Heart left ventricle (tissue), 16 donors: ENCODE results near the gene KLK5. TPM values are rescaled to one million over a fixed set of nuclear protein-coding genes. Genes with fewer than 3 reads are reported as not detected.

Source experiments
- ATAC-seq, 4 donors: fragments of 200-7000 bp; cut with Tn5 transposase; one replicate each; pipeline ENCODE4 v1.9.1; 2020 to 2022; ENCODE audit warnings: moderate library complexity in 4 of 4, mild to moderate bottlenecking in 3 of 4, moderate number of reproducible peaks in 1 of 4
- DNase-seq, 5 donors: peaks; one replicate each; pipeline ENCODE4 v3.0.0-alpha.2; 2020
- H3K27ac ChIP-seq, 12 donors: fragments of 200-600 bp; sonication (generic) in 4 of 12; one replicate each; pipeline versions ENCODE4 v1.5.0 to v1.8.0; 2016 to 2022; ENCODE audit warnings: mild to moderate bottlenecking in 2 of 12
- H3K27me3 ChIP-seq, 9 donors: fragments of 200-600 bp; sonication (generic) in 2 of 9; one replicate each; pipeline versions ENCODE4 v1.5.1 to v1.8.0; 2016 to 2022; ENCODE audit warnings: mild to moderate bottlenecking in 3 of 9
- H3K36me3 ChIP-seq, 9 donors: fragments of 200-600 bp; sonication (generic) in 2 of 9; one replicate each; pipeline versions ENCODE4 v1.5.0 to v1.8.0; 2018 to 2022; ENCODE audit warnings: mild to moderate bottlenecking in 2 of 9
- H3K4me1 ChIP-seq, 12 donors: fragments of 200-600 bp; sonication (generic) in 4 of 12; one replicate each; pipeline versions ENCODE4 v1.5.0 to v1.8.0; 2016 to 2022; ENCODE audit warnings: mild to moderate bottlenecking in 3 of 12
- H3K4me3 ChIP-seq, 12 donors: fragments of 200-600 bp; sonication (generic) in 4 of 12; one replicate each; pipeline versions ENCODE4 v1.5.0 to v1.8.0; 2017 to 2022; ENCODE audit warnings: mild to moderate bottlenecking in 9 of 12, moderate library complexity in 4 of 12
- H3K9me3 ChIP-seq, 12 donors: fragments of 200-600 bp; sonication (generic) in 4 of 12; one replicate each; pipeline versions ENCODE4 v1.5.0 to v1.8.0; 2016 to 2022; ENCODE audit warnings: mild to moderate bottlenecking in 1 of 12
- POLR2A ChIP-seq, 2 donors: fragments of 450-650 bp; IDR thresholded peaks; one replicate each; pipeline ENCODE4 v1.6.1; 2017; ENCODE audit warnings: antibody characterized with exemption in 2 of 2, mild to moderate bottlenecking in 2 of 2, moderate library complexity in 2 of 2
- WGBS, 4 donors: extraction: QIAGEN DNeasy Blood & Tissue Kit in 2 of 4; methylation state at CpG; one replicate each; pipeline versions ENCODE4 v1.1.5 to v1.1.7; 2013 to 2018; 5-methylcytosine and 5-hydroxymethylcytosine counted together
- intact Hi-C, 10 donors: fragments of 100-400 bp; cut with DNase I; formaldehyde crosslinking; loops; one replicate each; pipeline versions ENCODE4 v1.11.1 to v1.14.2; 2022
- polyA plus RNA-seq, 2 donors: library from polyadenylated mRNA; stranded (reverse); fragments of 200-250 nt; gene quantifications; one replicate each; pipeline ENCODE4 v1.2.3, GENCODE V29; 2013
- total RNA-seq, 9 donors: library from RNA; depleted of rRNA in 2 of 9; stranded (reverse); fragments of >200 nt in 2 of 9; fragmentation: NEBNext Ultra II Directional in 3 of 9; extraction: Animal tissue kit (Norgen Biotek cat#: 25700) in 3 of 9; gene quantifications; one replicate each; pipeline versions ENCODE4 v1.1.0 to v1.2.4, GENCODE V29; 2016 to 2023
- TF ChIP-seq, protein P1 (sequence below), 12 donors: fragments of 200-600 bp; sonication (generic) in 4 of 12; IDR thresholded peaks; one replicate each; pipeline versions ENCODE4 v1.5.0 to v1.8.0; 2018 to 2022; ENCODE audit warnings: antibody characterized with exemption in 12 of 12, mild to moderate bottlenecking in 5 of 12
- donor health status: ischemic (EF 13 %, LVEDD 7.1; RV severe dilation, severe dysfunction).
- donor health status: healthy with polysubstance abuse.
- donor health status: DM: no; HTN: yes; CAD: no.
- donor health status: DM: no; HTN: no; CAD: no.
- donor health status: ischemic (EF 25% LVEDD 6.9; RV normal size, moderate dysfunction).
- donor health status: ischemic (EF 25% LVEDD 5.7; RV mildly dilated, moderate dysfunction).
- donor health status: healthy.
- donor health status: DM: yes; HTN: yes; CAD: no.
- donor health status: ischemic (EF 35%, LVEDD 5.7; RV mildly dilated, moderate dysfunction).
- donor health status: nonischemic (EF 11% LVEDD 7.7; RV severe dilation, severe dysfunction).
- donor health status: DM: yes; HTN: yes; CAD: no.
- donor health status: PGD.
- donor health status: ischemic (EF 29% LVEDD 5.4; RV normal size, mild dysfunction).
- donor health status: nonischemic (EF 23%, LVEDD 6.1; RV moderate dilation, normal function).

The KLK5 gene
- total and polyA plus RNA-seq, 11 donors = 5.4 TPM; not detected in 10

DNA sequence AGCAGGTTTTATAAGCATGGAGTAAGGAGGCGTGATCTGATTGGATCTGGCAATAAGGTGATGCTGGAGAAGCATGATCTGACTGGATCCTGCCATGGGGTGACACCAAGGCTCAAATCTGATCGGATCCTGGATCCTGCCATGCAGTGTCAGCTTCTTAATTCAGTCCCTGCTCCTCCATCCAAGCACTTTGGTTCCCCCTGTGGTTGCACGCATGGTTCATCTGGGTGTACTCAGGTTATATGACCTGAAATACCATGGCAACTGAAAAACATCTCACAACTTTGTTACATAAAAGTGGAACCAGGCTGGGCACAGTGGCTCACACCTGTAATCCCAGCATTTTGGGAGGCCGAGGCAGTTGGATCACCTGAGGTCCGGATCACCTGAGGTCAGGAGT lies 24.0 kb downstream of the KLK5 start:
- DNase-seq = no peak
- H3K36me3 ChIP-seq = no peaks in the 10 kb centered on the region
- WGBS, 4 donors = 76 to 86% (median 81%) methylated on average over 5 of the region's 5 CpGs
- H3K27me3 ChIP-seq = peaks cover 0 to 67% (median 9%) of the 10 kb centered on the region in 9 donors
- no peak overlapping the region for H3K4me3 ChIP-seq
- no peaks in the 10 kb centered on the region for H3K4me1 ChIP-seq
- intact Hi-C loops = loop anchor here in 3 of 10 donors (10.0 kb wide), 2 partner anchors 564 to 574 kb away; partner anchors contain the start of gene NAPSA (in 2 of the 3)
- no peak for TF ChIP-seq POLR2A (IDR thresholded peaks at IDR 0.05)
- TF ChIP-seq, protein P1, sequence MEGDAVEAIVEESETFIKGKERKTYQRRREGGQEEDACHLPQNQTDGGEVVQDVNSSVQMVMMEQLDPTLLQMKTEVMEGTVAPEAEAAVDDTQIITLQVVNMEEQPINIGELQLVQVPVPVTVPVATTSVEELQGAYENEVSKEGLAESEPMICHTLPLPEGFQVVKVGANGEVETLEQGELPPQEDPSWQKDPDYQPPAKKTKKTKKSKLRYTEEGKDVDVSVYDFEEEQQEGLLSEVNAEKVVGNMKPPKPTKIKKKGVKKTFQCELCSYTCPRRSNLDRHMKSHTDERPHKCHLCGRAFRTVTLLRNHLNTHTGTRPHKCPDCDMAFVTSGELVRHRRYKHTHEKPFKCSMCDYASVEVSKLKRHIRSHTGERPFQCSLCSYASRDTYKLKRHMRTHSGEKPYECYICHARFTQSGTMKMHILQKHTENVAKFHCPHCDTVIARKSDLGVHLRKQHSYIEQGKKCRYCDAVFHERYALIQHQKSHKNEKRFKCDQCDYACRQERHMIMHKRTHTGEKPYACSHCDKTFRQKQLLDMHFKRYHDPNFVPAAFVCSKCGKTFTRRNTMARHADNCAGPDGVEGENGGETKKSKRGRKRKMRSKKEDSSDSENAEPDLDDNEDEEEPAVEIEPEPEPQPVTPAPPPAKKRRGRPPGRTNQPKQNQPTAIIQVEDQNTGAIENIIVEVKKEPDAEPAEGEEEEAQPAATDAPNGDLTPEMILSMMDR (IDR thresholded peaks at IDR 0.05) = no peak
- ATAC-seq = no peak
- H3K9me3 ChIP-seq = no peaks in the 10 kb centered on the region
- no peak overlapping the region for H3K27ac ChIP-seq

DNA sequence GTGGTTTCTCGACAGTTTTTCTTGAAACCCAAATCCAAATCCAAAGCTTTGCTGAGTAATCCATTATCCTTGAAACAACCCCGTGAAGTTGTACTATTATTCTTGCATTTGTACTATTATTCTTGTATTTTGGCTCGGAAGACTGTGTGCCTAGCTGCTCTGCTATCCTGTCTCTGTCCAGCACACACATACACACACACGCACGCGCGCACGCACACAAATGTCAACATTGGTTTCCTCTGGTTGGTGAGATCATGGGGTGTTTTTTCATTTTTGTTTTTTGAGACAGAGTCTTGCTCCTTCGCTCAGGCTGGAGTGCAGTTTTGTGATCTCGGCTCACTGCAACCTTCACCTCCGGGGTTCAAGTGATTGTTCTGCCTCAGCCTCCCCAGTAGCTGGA lies 26.7 kb downstream of the KLK5 start:
- Histone ChIP-seq H3K36me3 (no peaks in the 10 kb centered on the region), H3K4me1 (peaks cover 0 to 4% (median 0%) of the 10 kb centered on the region in 12 donors), H3K27ac (no peak overlapping the region), H3K9me3 (no peaks in the 10 kb centered on the region), H3K4me3 (no peak overlapping the region), H3K27me3 (peaks cover 0 to 64% (median 12%) of the 10 kb centered on the region in 9 donors)
- 66 to 78% (median 75%) methylated on average over 11 of the region's 11 CpGs for WGBS, 4 donors
- no peak for DNase-seq
- no peak for ATAC-seq
- intact Hi-C loops = loop anchor here in 3 of 10 donors (10.0 kb wide), 2 partner anchors 561 to 571 kb away; partner anchors contain the start of gene NAPSA (in 2 of the 3)
- no peak for TF ChIP-seq POLR2A (IDR thresholded peaks at IDR 0.05)

DNA sequence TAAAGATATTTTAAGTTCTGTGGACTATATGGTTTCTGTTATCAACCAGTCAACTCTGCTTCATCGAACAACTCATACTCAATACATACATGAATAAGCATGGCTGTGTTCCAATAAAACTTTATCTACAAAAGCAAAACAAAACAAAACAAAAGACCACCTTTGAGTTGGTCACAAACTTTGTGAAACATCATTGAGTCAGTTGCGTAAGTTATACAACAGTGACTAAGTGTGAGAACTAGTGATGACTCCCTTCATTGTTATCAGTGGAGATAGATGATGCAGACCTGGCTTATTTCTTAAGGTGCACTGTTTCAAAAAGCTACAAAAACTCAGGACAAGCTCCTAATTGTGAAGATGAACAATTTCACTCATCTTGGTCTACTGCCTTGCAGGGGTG lies 27.1 kb downstream of the KLK5 start:
- Histone ChIP-seq H3K4me3 (no peak overlapping the region), H3K27me3 (peaks cover 0 to 68% (median 13%) of the 10 kb centered on the region in 9 donors), H3K4me1 (peaks cover 0 to 4% (median 0%) of the 10 kb centered on the region in 12 donors), H3K9me3 (no peaks in the 10 kb centered on the region), H3K27ac (no peak overlapping the region), H3K36me3 (no peaks in the 10 kb centered on the region)
- no peak for DNase-seq
- intact Hi-C loops = loop anchor here in 3 of 10 donors (10.0 kb wide), 2 partner anchors 561 to 571 kb away; partner anchors contain the start of gene NAPSA (in 2 of the 3)
- TF ChIP-seq, protein P1 (IDR thresholded peaks at IDR 0.05) = no peak
- 77 to 90% (median 85%) methylated on average over 2 of the region's 2 CpGs for WGBS, 4 donors
- ATAC-seq = no peak

DNA sequence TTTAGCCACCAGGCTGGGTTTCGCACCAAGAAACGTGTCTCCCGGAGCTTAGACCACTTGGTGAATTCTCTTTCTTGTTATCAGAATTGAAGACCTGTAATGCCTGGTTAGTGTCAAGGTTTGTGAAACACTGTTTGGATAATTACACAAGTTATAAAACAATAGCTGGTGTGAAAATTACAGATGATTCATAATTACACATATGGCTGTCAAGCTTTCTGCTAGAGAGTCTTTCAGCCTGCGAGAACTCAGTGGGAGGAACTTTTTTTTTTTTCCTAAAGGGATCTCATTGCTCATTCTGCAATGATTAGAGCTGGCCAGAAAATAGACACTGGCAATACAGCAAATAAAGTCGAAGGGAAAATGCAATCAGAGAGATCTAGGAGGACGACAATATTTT lies 28.3 kb downstream of the KLK5 start:
- H3K36me3 ChIP-seq = no peaks in the 10 kb centered on the region
- H3K9me3 ChIP-seq = no peaks in the 10 kb centered on the region
- no peak for TF ChIP-seq POLR2A (IDR thresholded peaks at IDR 0.05)
- TF ChIP-seq, protein P1 (IDR thresholded peaks at IDR 0.05) = no peak
- DNase-seq (no peak), ATAC-seq (no peak)
- peaks cover 0 to 4% (median 0%) of the 10 kb centered on the region in 12 donors for H3K4me1 ChIP-seq
- no peak overlapping the region for H3K4me3 ChIP-seq
- peaks cover 0 to 66% (median 20%) of the 10 kb centered on the region in 9 donors for H3K27me3 ChIP-seq
- intact Hi-C loops = loop anchor here in 5 of 10 donors (5.0 to 10.0 kb wide), 4 partner anchors 387 to 570 kb away; partner anchors contain the start of gene NAPSA (in 2 of the 5)
- no peak overlapping the region for H3K27ac ChIP-seq
- 54 to 59% (median 57%) methylated on average over 6 of the region's 6 CpGs for WGBS, 4 donors
